OCI-LY3 (cell line): ENCODE results near the gene NUB1.

Experiments
- H2AFZ ChIP-seq: fragments of 200-600, 300-600 bp; shearing (Covaris generic); 2 replicates; pipeline ENCODE4 v1.6.0; 2014; ENCODE audit warnings: antibody characterized with exemption, low read depth, low read length
- H3K27ac ChIP-seq: fragments of 200-600, 300-600 bp; sonication (generic); 2 replicates; pipeline ENCODE4 v1.5.1; 2014; ENCODE audit warnings: mild to moderate bottlenecking, low read length, moderate library complexity, mixed read lengths
- H3K27me3 ChIP-seq: fragments of 200-600, 300-600 bp; sonication (generic); 2 replicates; pipeline ENCODE4 v1.6.1; 2014; ENCODE audit warnings: low read depth, low read length, mixed read lengths
- H3K36me3 ChIP-seq: fragments of 200-600, 300-600 bp; sonication (generic); replicated peaks from 2 replicates; pipeline ENCODE3; 2014; ENCODE audit warnings: low read depth, low read length, mixed read lengths
- H3K4me1 ChIP-seq: fragments of 300-600, 200-600 bp; sonication (generic); 2 replicates; pipeline ENCODE4 v1.6.1; 2014; ENCODE audit warnings: low read length, mixed read lengths
- H3K4me2 ChIP-seq: fragments of 200-600, 300-600 bp; sonication (generic); 2 replicates; pipeline ENCODE4 v1.6.1; 2014; ENCODE audit warnings: low read length, mixed read lengths
- H3K4me3 ChIP-seq: fragments of 300-600, 200-600 bp; sonication (generic); 2 replicates; pipeline ENCODE4 v1.5.1; 2014; ENCODE audit warnings: antibody characterized with exemption, mild to moderate bottlenecking, low read length, moderate library complexity
- H3K79me2 ChIP-seq: fragments of 300-600, 200-600 bp; shearing (Covaris generic); 2 replicates; pipeline ENCODE4 v1.6.1; 2014; ENCODE audit warnings: mild to moderate bottlenecking, low read length, mixed read lengths
- H3K9ac ChIP-seq: fragments of 300-600, 200-600 bp; shearing (Covaris generic); 2 replicates; pipeline ENCODE4 v1.6.0; 2014; ENCODE audit warnings: mild to moderate bottlenecking, low read length, moderate library complexity
- H3K9me3 ChIP-seq: fragments of 200-600, 300-600 bp; shearing (Covaris generic); 2 replicates; pipeline ENCODE4 v1.6.1; 2014; ENCODE audit warnings: low read length, mixed read lengths; ENCODE audit not compliant: insufficient read depth
- H4K20me1 ChIP-seq: fragments of 200-600, 300-600 bp; sonication (generic); 2 replicates; pipeline ENCODE4 v1.6.1; 2016; ENCODE audit warnings: low read length, mixed read lengths; ENCODE audit not compliant: insufficient read depth
- CTCF ChIP-seq: fragments of 200-600, 300-600 bp; sonication (generic); IDR thresholded peaks from 2 replicates; pipeline ENCODE4 v1.5.1; 2014; ENCODE audit warnings: antibody characterized with exemption, low read length, low read depth
- EZH2phosphoT487 ChIP-seq: fragments of 200-600 bp; shearing (Covaris generic); IDR thresholded peaks from 2 replicates; pipeline ENCODE4 v1.6.1; 2018; ENCODE audit warnings: antibody characterized with exemption, mixed run types, low read depth

Gene NUB1

DNA sequence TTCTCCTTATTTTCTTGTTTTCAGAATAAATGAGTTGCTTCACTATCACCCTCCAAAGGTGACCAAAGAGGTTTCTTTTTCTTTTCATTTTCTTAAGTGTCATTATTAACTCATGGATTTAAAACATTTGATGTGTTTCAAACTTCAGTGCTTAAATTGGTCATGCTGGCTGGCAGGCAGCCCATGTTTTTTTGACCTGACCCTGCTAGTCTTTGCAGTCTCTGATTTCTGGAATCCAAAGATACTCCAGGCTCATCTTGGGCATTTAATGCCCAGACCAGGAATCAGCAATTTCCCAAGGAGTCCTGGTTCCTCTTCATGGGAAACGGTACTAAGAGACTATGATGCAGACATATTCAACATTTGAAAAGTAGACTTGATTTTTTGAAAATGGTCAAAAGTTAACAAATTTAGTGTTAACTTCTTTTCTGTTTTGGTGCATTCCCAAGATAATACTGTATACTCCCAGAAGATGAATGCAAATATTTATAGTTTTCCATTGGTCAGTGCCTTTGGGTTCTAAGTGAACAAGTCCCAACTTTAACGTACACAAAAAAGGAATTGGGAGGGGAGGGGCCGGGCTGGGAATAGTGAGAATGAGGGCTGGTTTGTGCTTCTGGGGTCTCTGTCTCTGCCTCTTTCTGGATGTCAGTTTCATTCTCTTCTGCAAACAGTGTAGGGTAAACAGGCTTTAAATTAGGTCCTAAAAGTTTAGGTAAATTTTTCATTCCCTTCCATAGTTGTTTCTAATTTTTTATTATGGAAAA, 19.8 kb downstream of the NUB1 start:
- no peaks in the 10 kb centered on the region for H3K27me3 ChIP-seq
- H4K20me1 ChIP-seq: no peaks in the 10 kb centered on the region
- TF ChIP-seq EZH2phosphoT487 (no peak), CTCF (no peak)
- no peak overlapping the region for H3K9ac ChIP-seq
- H3K27ac ChIP-seq: no peak overlapping the region
- H3K36me3 ChIP-seq: peaks cover 27% of the 10 kb centered on the region
- H3K4me1 ChIP-seq: no peaks in the 10 kb centered on the region
- no peak overlapping the region for H3K4me3 ChIP-seq
- H3K79me2 ChIP-seq: no peaks in the 10 kb centered on the region
- H3K4me2 ChIP-seq: no peak overlapping the region
- H3K9me3 ChIP-seq: no peaks in the 10 kb centered on the region
- H2AFZ ChIP-seq: no peak overlapping the region

- Histone ChIP-seq H3K4me1 (peaks cover under 1% of the 10 kb centered on the region; the same call in 1 of the 2 replicates), H3K27ac (no peak overlapping the region)
Observed at GRCh38 chr7:151363182-151363581, 21.6 kb downstream of the NUB1 start.

DNA sequence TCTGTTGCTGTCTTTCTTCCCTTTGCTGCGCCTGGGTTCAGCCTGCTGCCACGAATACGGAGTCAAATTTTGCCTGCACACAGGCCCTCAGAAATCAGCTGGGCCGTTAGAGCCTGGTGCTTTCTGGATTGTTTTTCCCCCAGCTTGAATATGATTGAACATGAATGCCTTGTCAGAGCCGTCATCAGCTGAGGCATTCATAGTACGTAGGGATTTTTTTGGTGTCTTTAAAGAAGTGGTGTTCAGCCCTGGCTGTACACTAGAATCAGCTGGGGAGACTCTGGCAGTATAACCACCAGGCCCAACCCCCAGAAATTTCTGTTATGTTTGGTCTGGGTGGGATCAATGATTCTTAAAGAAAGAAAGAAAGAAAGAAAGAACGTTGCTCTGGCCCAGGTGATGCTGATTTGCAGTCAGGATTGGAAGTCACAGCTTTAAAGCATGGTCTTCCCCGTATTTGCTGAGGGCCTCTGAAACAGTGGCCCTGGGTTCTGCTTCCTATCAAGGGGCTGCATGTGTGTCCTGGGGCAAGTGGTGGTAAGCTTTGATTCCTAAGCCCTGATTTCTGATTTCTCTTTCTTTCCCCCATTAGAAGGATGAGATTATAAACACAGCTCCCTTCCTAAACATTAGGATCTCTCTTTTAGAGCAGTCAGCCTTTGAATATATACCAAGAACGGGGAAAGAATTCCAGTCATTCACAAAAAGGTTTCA, 24.7 kb downstream of the NUB1 start:
- H3K4me2 ChIP-seq: no peak overlapping the region

More at GRCh38 chr7:151363182-151363581, 21.6 kb downstream of the NUB1 start:
- TF ChIP-seq EZH2phosphoT487: no peak
- TF ChIP-seq CTCF: no peak
- Histone ChIP-seq H3K79me2 (no peaks in the 10 kb centered on the region), H3K9me3 (no peaks in the 10 kb centered on the region), H3K4me3 (no peak overlapping the region), H3K36me3 (peaks cover 26% of the 10 kb centered on the region), H3K27me3 (no peaks in the 10 kb centered on the region), H3K9ac (no peak overlapping the region), H3K4me2 (no peak overlapping the region), H4K20me1 (no peaks in the 10 kb centered on the region), H2AFZ (no peak overlapping the region)

More for the DNA sequence above, 24.7 kb downstream of the NUB1 start:
- H4K20me1 ChIP-seq: no peaks in the 10 kb centered on the region
- TF ChIP-seq CTCF: no peak
- TF ChIP-seq EZH2phosphoT487: no peak
- peaks cover 20% of the 10 kb centered on the region for H3K36me3 ChIP-seq
- H3K4me3 ChIP-seq: no peak overlapping the region
- H3K9me3 ChIP-seq: no peaks in the 10 kb centered on the region
- H3K27me3 ChIP-seq: no peaks in the 10 kb centered on the region
- no peak overlapping the region for H2AFZ ChIP-seq
- no peak overlapping the region for H3K27ac ChIP-seq
- no peaks in the 10 kb centered on the region for H3K79me2 ChIP-seq
- H3K9ac ChIP-seq: no peak overlapping the region
- peaks cover 2% of the 10 kb centered on the region; the same call in 1 of the 2 replicates for H3K4me1 ChIP-seq
